PC-9 (cell line): ENCODE data around the gene SGIP1. TPM values are rescaled to one million over a fixed set of nuclear protein-coding genes. Genes with fewer than 3 reads are reported as not detected.

Experiments
- BruUV-seq: library from RNA; stranded (reverse); fragments of 400-500 nt; replicated peaks from 2 replicates; lab custom pipeline; 2021; lab: Mats Ljungman, UMichigan
- CTCF ChIA-PET: fragments of 300-600 bp; sonication (Branson Sonifier 250); formaldehyde crosslinking; loops from one replicate; lab custom pipeline; 2022; ENCODE audit warnings: antibody characterized with exemption; lab: Charles Lee
- POLR2A ChIA-PET: fragments of 300-600 bp; sonication (Branson Sonifier 250); formaldehyde crosslinking; loops from one replicate; lab custom pipeline; 2022; ENCODE audit warnings: antibody characterized with exemption; ENCODE audit not compliant: unreplicated experiment; lab: Charles Lee
- DNase-seq, 2 experiments: peaks; one replicate each; pipeline versions ENCODE4 v3.0.0 to v3.0.0-alpha.2; 2015 to 2022; ENCODE audit warnings: mixed read lengths in 1 of 2
- H2AFZ ChIP-seq: fragments of 200-600 bp; sonication (generic); 2 replicates; pipeline ENCODE4 v1.8.1; 2017; ENCODE audit warnings: antibody characterized with exemption
- H3F3A ChIP-seq: fragments of 200-600 bp; sonication (generic); 2 replicates; pipeline ENCODE4 v1.8.1; 2017; ENCODE audit warnings: antibody characterized with exemption, mild to moderate bottlenecking, low read depth; ENCODE audit not compliant: insufficient read depth
- H3K27ac ChIP-seq: fragments of 200-600 bp; sonication (generic); 2 replicates; pipeline ENCODE4 v1.6.1; 2016; ENCODE audit warnings: mixed run types
- H3K27me3 ChIP-seq: fragments of 200-600 bp; sonication (generic); 2 replicates; pipeline ENCODE4 v1.6.1; 2016; ENCODE audit warnings: low read depth, mixed run types; ENCODE audit not compliant: insufficient read depth
- H3K36me3 ChIP-seq: fragments of 200-600 bp; sonication (generic); 2 replicates; pipeline ENCODE4 v1.6.1; 2016; ENCODE audit warnings: low read depth, mixed run types
- H3K4me1 ChIP-seq: fragments of 200-600 bp; sonication (generic); replicated peaks from 2 replicates; pipeline ENCODE4 v1.6.1; 2016; ENCODE audit warnings: mixed run types; ENCODE audit not compliant: insufficient read depth
- H3K4me2 ChIP-seq: fragments of 200-600 bp; sonication (generic); 2 replicates; pipeline ENCODE4 v1.6.1; 2017; ENCODE audit warnings: mixed run types
- H3K4me3 ChIP-seq: fragments of 200-600 bp; sonication (generic); 2 replicates; pipeline ENCODE4 v1.6.1; 2016; ENCODE audit warnings: mixed run types
- H3K79me2 ChIP-seq: fragments of 200-600 bp; sonication (generic); 2 replicates; pipeline ENCODE4 v1.6.1; 2017; ENCODE audit warnings: low read depth, mixed run types
- H3K9me2 ChIP-seq: fragments of 200-600 bp; sonication (generic); 2 replicates; pipeline ENCODE4 v1.8.1; 2017; ENCODE audit warnings: mild to moderate bottlenecking; ENCODE audit not compliant: insufficient read depth
- H3K9me3 ChIP-seq: fragments of 200-600 bp; sonication (generic); 2 replicates; pipeline ENCODE4 v1.8.1; 2016; ENCODE audit warnings: low read depth; ENCODE audit not compliant: insufficient read depth
- H4K20me1 ChIP-seq: fragments of 200-600 bp; sonication (generic); 2 replicates; pipeline ENCODE4 v1.8.1; 2017; ENCODE audit not compliant: insufficient read depth
- CTCF ChIP-seq: fragments of 200-600 bp; sonication (generic); conservative IDR thresholded peaks from 2 replicates; pipeline ENCODE4 v1.6.1; 2017; ENCODE audit warnings: mixed run types, antibody characterized with exemption, mild to moderate bottlenecking, moderate library complexity
- EZH2 ChIP-seq: fragments of 200-600 bp; sonication (generic); IDR thresholded peaks from 2 replicates; pipeline ENCODE4 v1.8.0; 2017; ENCODE audit warnings: antibody characterized with exemption, low read depth
- intact Hi-C: fragments of 100-400 bp; cut with micrococcal nuclease; formaldehyde crosslinking; loops from one replicate; pipeline ENCODE4 v1.10.0; 2022; ENCODE audit not compliant: unreplicated experiment
- total RNA-seq: library from RNA; stranded (reverse); gene quantifications from 2 replicates; pipeline ENCODE4 v1.2.3, GENCODE V29; 2021

Gene SGIP1
- total RNA-seq, 1 experiment from 2014 or later = not detected

- TF ChIP-seq CTCF = no peak
- TF ChIP-seq EZH2 = no peak
- Histone ChIP-seq H3K79me2 (no peaks in the 10 kb centered on the region), H3K9me3 (no peaks in the 10 kb centered on the region), H3F3A (no peaks in the 10 kb centered on the region), H3K27ac (no peak overlapping the region), H3K27me3 (no peaks in the 10 kb centered on the region), H4K20me1 (no peaks in the 10 kb centered on the region), H3K36me3 (no peaks in the 10 kb centered on the region), H3K9me2 (no peaks in the 10 kb centered on the region), H3K4me2 (no peak overlapping the region), H2AFZ (no peak overlapping the region), H3K4me1 (peaks cover 18% of the 10 kb centered on the region; the same call in 1 of the 2 replicates), H3K4me3 (no peak overlapping the region)
- no TSS peak for BruUV-seq
- intact Hi-C loops = loop anchor here (5.0 kb wide), 2 partner anchors 167 to 227 kb away; no protein-coding TSS in a partner anchor
- POLR2A ChIA-PET = no interaction called here
- CTCF ChIA-PET = no interaction called here
- DNase-seq = no peak
Measured at GRCh38 chr1:66729523-66729922, 195.6 kb downstream of the SGIP1 start.

GRCh38 chr1:66730462-66730861, 196.5 kb downstream of the SGIP1 start:
- ChIA-PET CTCF (no interaction called here), POLR2A (no interaction called here)
- intact Hi-C loops = no loop called here
- Histone ChIP-seq H3K9me2 (no peaks in the 10 kb centered on the region), H4K20me1 (no peaks in the 10 kb centered on the region), H3K9me3 (no peaks in the 10 kb centered on the region), H2AFZ (no peak overlapping the region), H3K79me2 (no peaks in the 10 kb centered on the region), H3K27ac (no peak overlapping the region), H3K4me1 (peaks cover 18% of the 10 kb centered on the region; the same call in 1 of the 2 replicates), H3F3A (no peaks in the 10 kb centered on the region), H3K4me3 (no peak overlapping the region), H3K4me2 (no peak overlapping the region), H3K36me3 (no peaks in the 10 kb centered on the region), H3K27me3 (no peaks in the 10 kb centered on the region)
- no peak for DNase-seq
- BruUV-seq = no TSS peak
- TF ChIP-seq EZH2 (no peak), CTCF (no peak)

- no peak overlapping the region for H3K27ac ChIP-seq
- H3K79me2 ChIP-seq = no peaks in the 10 kb centered on the region
- no peak overlapping the region for H2AFZ ChIP-seq
- DNase-seq = no peak
- H3K4me1 ChIP-seq = peaks cover 18% of the 10 kb centered on the region; the same call in 1 of the 2 replicates
- no peak overlapping the region for H3K4me2 ChIP-seq
- no peaks in the 10 kb centered on the region for H3K9me3 ChIP-seq
- TF ChIP-seq CTCF (no peak), EZH2 (no peak)
- no peaks in the 10 kb centered on the region for H3K36me3 ChIP-seq
- H3F3A ChIP-seq = no peaks in the 10 kb centered on the region
- no peaks in the 10 kb centered on the region for H3K27me3 ChIP-seq
- intact Hi-C loops = no loop called here
- ChIA-PET POLR2A (no interaction called here), CTCF (no interaction called here)
- H3K4me3 ChIP-seq = no peak overlapping the region
- H4K20me1 ChIP-seq = no peaks in the 10 kb centered on the region
- no peaks in the 10 kb centered on the region for H3K9me2 ChIP-seq
- no TSS peak for BruUV-seq
Measured at GRCh38 chr1:66731170-66731865, 197.4 kb downstream of the SGIP1 start.
